Measurements from ENCODE around the gene SRSF2. TPM values are rescaled to one million over a fixed set of nuclear protein-coding genes. Genes with fewer than 3 reads are reported as not detected.

Gene SRSF2
- total and polyA plus RNA-seq, 9 of the 15 experiments (the other 6 are each of a cell fraction or from before 2014, with no cell fraction given), result 161 to 583 (median 393) TPM

DNA sequence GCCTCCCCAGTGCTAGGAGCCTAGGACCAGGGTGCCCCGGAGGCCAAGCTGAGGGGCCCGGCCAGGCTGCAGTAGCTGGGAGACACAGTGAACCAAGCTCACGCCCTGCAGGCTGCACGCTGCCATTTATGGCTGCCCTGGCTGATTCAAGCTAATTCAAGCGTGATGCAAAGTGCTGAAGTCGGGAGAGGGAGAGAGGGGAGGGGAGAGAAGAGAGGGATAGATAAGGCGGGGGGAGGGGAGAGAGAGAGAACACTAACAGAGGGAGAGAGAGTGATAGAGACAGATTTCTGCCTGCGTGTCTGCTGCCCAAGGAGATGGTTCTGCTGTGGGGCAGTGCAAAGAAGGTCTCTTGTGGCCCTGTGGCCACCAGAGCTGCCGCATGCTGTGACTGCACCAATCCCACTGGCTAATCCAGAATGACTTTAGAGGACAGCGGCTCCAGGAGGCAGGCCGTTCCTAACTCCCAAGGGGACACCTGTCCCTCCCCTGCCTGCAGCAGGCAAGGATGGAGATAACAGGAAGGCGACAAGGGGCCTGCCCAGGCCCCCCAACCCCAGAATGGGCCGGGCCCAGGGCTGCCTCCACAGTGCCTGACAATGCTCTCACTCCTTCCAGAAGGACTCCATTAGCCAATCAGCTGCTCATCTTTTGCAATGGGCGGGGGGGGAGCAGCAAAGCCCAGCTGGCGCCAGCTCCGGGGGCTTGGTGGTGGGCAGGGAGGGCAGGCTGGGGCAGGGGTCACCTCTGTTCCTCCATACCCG, 39.2 kb downstream of the SRSF2 start (continued):
- peak; percentile 53 for TF ChIP-seq NEUROD1 (IDR thresholded peaks at IDR 0.05; ENCODE audit: borderline replicate concordance, low read depth, low read length, partially characterized antibody)
- no peak for TF ChIP-seq SREBF2 (CRISPR knock-in tag; IDR thresholded peaks at IDR 0.05)
- TF ChIP-seq ARNT (IDR thresholded peaks at IDR 0.05), result peak in 1 of 2 experiments; percentile 92; a peak in 2 of 4 replicates
- no peak for TF ChIP-seq MTF1 (CRISPR knock-in tag; IDR thresholded peaks at IDR 0.05; ENCODE audit: borderline replicate concordance)
- TF ChIP-seq, protein P1, sequence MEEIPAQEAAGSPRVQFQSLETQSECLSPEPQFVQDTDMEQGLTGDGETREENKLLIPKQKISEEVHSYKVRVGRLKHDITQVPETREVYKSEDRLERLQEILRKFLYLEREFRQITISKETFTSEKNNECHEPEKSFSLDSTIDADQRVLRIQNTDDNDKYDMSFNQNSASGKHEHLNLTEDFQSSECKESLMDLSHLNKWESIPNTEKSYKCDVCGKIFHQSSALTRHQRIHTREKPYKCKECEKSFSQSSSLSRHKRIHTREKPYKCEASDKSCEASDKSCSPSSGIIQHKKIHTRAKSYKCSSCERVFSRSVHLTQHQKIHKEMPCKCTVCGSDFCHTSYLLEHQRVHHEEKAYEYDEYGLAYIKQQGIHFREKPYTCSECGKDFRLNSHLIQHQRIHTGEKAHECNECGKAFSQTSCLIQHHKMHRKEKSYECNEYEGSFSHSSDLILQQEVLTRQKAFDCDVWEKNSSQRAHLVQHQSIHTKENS (CRISPR knock-in tag; IDR thresholded peaks at IDR 0.05), result no peak
- no peak for TF ChIP-seq ZNF316 (IDR thresholded peaks at IDR 0.05)
- TF ChIP-seq MTA1 (IDR thresholded peaks at IDR 0.05; ENCODE audit: borderline replicate concordance), result peak; percentile 80; the same call in 1 of the 2 replicates
- TF ChIP-seq ZFP36 (IDR thresholded peaks at IDR 0.05; ENCODE audit: low read depth, low read length, partially characterized antibody), result no peak
- peak; percentile 57 for TF ChIP-seq JUND (IDR thresholded peaks at IDR 0.05; ENCODE audit: borderline replicate concordance, low read depth, low read length)
- TF ChIP-seq JUND (tag; IDR thresholded peaks at IDR 0.05; ENCODE audit: borderline replicate concordance, low read depth, low read length), result peak; percentile 38; the same call in 1 of the 3 replicates
- TF ChIP-seq TCF3 (CRISPR knock-in tag; IDR thresholded peaks at IDR 0.05), result peak; percentile 41; the same call in 1 of the 2 replicates
- peak; percentile 86 for TF ChIP-seq SMARCA4 (IDR thresholded peaks at IDR 0.05)
- peak; percentile 89 to 96 for TF ChIP-seq KDM1A (IDR thresholded peaks at IDR 0.05)
- TF ChIP-seq, protein P2, sequence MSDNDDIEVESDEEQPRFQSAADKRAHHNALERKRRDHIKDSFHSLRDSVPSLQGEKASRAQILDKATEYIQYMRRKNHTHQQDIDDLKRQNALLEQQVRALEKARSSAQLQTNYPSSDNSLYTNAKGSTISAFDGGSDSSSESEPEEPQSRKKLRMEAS (CRISPR knock-in tag; IDR thresholded peaks at IDR 0.05), result peak; percentile 46
- TF ChIP-seq, protein P3, sequence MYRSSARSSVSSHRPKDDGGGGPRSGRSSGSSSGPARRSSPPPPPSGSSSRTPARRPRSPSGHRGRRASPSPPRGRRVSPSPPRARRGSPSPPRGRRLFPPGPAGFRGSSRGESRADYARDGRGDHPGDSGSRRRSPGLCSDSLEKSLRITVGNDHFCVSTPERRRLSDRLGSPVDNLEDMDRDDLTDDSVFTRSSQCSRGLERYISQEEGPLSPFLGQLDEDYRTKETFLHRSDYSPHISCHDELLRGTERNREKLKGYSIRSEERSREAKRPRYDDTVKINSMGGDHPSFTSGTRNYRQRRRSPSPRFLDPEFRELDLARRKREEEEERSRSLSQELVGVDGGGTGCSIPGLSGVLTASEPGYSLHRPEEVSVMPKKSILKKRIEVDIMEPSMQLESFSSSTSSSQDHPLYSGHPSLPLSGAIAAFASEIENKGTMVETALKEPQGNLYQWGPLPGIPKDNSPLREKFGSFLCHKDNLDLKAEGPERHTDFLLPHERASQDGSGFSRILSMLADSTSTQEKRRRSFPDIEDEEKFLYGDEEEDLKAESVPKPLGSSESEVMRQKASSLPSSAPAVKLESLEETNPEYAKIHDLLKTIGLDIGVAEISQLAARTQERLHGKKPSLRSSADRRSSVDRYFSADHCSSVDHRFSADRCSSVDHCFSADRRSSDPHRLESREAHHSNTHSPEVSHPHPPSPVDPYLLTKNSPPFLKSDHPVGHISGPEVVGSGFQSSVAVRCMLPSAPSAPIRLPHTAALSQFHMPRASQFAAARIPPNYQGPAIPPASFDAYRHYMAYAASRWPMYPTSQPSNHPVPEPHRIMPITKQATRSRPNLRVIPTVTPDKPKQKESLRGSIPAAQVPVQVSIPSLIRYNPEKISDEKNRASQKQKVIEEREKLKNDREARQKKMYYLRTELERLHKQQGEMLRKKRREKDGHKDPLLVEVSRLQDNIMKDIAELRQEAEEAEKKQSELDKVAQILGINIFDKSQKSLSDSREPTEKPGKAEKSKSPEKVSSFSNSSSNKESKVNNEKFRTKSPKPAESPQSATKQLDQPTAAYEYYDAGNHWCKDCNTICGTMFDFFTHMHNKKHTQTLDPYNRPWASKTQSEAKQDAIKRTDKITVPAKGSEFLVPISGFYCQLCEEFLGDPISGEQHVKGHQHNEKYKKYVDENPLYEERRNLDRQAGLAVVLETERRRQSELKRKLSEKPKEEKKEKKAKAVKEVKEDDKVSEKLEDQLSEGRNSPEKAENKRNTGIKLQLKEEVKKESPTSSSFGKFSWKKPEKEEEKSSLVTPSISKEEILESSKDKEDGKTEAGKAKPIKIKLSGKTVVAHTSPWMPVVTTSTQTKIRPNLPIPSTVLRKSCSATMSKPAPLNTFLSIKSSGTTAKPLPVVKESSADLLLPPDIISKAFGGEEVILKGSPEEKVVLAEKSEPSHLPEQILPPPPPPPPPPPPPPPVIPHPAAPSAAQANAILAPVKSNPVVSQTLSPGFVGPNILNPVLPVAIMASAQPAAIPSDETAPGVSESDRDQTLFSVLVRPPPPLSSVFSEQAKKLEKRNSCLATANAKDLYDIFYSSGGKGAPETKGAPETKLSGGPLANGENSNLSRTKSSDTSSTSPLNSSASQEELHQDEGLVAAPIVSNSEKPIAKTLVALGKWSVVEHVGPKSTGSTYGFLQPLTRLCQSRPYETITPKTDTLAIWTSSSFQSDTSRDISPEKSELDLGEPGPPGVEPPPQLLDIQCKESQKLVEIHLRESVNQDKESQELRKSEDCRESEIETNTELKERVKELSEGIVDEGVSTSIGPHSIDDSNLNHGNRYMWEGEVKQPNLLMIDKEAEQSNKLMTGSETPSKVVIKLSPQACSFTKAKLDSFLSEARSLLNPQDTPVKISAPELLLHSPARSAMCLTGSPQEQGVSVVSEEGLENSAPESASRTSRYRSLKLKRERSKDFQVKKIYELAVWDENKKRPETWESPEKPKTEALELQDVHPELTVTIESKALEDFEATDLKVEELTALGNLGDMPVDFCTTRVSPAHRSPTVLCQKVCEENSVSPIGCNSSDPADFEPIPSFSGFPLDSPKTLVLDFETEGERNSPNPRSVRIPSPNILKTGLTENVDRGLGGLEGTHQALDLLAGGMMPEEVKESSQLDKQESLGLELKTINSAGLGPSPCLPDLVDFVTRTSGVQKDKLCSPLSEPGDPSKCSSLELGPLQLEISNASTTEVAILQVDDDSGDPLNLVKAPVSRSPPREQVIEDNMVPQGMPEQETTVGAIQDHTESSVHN (IDR thresholded peaks at IDR 0.05; ENCODE audit: borderline replicate concordance in 1 of 2, low read depth in 1 of 2), result peak in 1 of 2 experiments; percentile 55; a peak in 1 of 4 replicates
- peak; percentile 19; the same call in 1 of the 2 replicates for TF ChIP-seq TAF7 (tag; IDR thresholded peaks at IDR 0.05)
- TF ChIP-seq YY1 (IDR thresholded peaks at IDR 0.05; ENCODE audit: borderline replicate concordance in 1 of 3, control insufficient read depth in 1 of 3, extremely low read depth in 1 of 3, insufficient read depth in 3 of 3, insufficient read length in 1 of 3, insufficient replicate concordance in 2 of 3, low read depth in 1 of 3, low read length in 2 of 3), result peak in 1 of 3 experiments; percentile 57

All from K562 (cell line).